Activated T-helper 9 cell treated with anti-CD3 and anti-CD28 coated beads, Interleukin-2, amount 50 U/mL, for 16 hours (primary cell): ENCODE results near the gene SPEN.
"Not testable (repeated sequence)": the region's sequence is repeated elsewhere in the genome, so short reads cannot be mapped to it uniquely, and the experiment has no call there.

Experiments used
- DNase-seq: peaks from one replicate; pipeline ENCODE4 v3.0.0-alpha.2; 2020; ENCODE audit warnings: low read depth

SPEN gene

GRCh38 chr1:15847100-15847892 lies at the start of gene SPEN:
SPEN (plus strand) TSS chr1:15847707; CDS start chr1:15848068, 361 bp downstream.
- DNase-seq = peak; percentile 99

GRCh38 chr1:15799004-15799867 lies 48.3 kb upstream of the SPEN start:
- no peak for DNase-seq

GRCh38 chr1:15799928-15800835 lies 47.3 kb upstream of the SPEN start:
- DNase-seq = no peak

- no peak for DNase-seq
These were observed 45.1 kb upstream of the SPEN start for GRCh38 chr1:15802234-15802965.

- DNase-seq = no peak
These were observed 44.1 kb upstream of the SPEN start for GRCh38 chr1:15803380-15803779.

GRCh38 chr1:15804060-15804459 lies 43.4 kb upstream of the SPEN start:
- no peak for DNase-seq

GRCh38 chr1:15807121-15807520 lies 40.4 kb upstream of the SPEN start:
- no peak for DNase-seq

GRCh38 chr1:15807549-15807948 lies 40.0 kb upstream of the SPEN start, which contains the start of gene UQCRHL:
UQCRHL (minus strand) TSS chr1:15807649; CDS start chr1:15807649, 0 bp downstream.
- not testable (repeated sequence) for DNase-seq

GRCh38 chr1:15808955-15809354 lies 38.6 kb upstream of the SPEN start:
- no peak for DNase-seq

GRCh38 chr1:15810073-15810472 lies 37.4 kb upstream of the SPEN start:
- DNase-seq = no peak

GRCh38 chr1:15816674-15817073 lies 30.8 kb upstream of the SPEN start:
- no peak for DNase-seq

- DNase-seq = no peak
These were observed 27.0 kb upstream of the SPEN start for GRCh38 chr1:15820478-15820877.

GRCh38 chr1:15825800-15826199 lies 21.7 kb upstream of the SPEN start:
- DNase-seq = no peak

GRCh38 chr1:15826810-15827507 lies 20.5 kb upstream of the SPEN start:
- DNase-seq = no peak

- not testable (repeated sequence) for DNase-seq
These were observed 19.9 kb upstream of the SPEN start for GRCh38 chr1:15827567-15827966.

GRCh38 chr1:15828931-15829330 lies 18.6 kb upstream of the SPEN start:
- DNase-seq = not testable (repeated sequence)

GRCh38 chr1:15830258-15830657 lies 17.2 kb upstream of the SPEN start:
- DNase-seq = no peak

GRCh38 chr1:15833069-15833679 lies 14.3 kb upstream of the SPEN start:
- DNase-seq = peak; percentile 45

- no peak for DNase-seq
These were observed 13.6 kb upstream of the SPEN start for GRCh38 chr1:15833842-15834405.
